ENCODE results near the gene DGKI.

The DGKI gene

DNA sequence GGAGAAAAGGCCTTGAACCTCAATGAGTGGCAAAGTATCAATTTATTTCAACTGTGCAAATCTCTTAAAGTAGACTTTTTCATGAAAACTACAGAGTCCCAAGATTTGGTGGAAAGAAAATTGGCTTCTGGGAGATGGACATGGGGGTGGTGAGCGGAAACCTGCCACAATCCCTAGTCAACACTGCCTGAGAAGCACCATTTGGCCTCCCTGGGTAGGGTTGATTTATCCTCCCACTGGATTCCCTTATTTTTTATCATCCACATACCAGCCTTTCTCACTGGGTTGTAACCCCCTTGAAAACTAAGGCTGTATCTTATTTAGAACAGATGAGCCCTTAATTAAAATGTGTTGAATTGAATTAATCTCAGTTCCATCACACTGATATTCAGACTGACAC is 401.5 kb downstream of the DGKI start:
- FAIRE-seq (no peak), DNase-seq (ENCODE audit: insufficient read length, low spot score) (no peak)

DNA sequence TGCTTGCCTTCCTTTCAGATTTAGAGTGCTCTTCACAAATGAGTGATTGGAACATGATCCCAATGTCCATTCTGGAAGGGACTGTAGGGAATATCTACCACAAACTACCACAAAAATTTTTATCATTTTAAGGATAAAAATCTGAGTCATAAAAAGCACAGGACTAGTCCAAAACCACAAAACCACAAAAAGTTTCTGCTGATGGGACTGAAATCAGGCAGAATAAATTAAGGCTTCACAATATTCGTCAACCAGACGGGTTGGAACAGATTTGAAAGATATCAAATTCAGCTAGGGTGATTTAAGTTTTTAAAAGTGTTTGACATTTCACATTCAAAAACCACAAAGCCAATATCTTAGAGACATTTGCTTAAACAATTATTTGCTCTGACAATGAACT is 403.2 kb downstream of the DGKI start:
- no peak for FAIRE-seq
- no peak for DNase-seq (ENCODE audit: insufficient read length, low spot score)

DNA sequence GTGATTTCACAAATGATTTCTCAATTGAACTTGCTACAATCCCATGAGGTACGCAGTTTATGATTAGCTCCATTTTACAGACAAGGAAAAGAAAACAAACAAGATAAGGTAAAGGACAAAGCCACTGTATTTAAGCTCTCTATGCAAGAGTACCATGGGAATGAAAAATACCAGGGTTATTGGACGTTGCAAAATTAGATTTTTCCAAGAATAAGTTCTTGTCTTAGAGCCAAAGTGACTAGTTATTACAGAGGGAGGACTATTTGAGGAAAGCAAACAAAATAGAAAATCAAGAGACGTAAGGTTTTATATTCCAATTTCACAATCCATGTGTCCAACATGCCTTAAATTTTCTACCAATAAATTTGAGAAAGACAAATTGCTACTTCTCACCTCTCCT is 405.3 kb downstream of the DGKI start:
- FAIRE-seq (no peak), DNase-seq (ENCODE audit: insufficient read length, low spot score) (no peak)

DNA sequence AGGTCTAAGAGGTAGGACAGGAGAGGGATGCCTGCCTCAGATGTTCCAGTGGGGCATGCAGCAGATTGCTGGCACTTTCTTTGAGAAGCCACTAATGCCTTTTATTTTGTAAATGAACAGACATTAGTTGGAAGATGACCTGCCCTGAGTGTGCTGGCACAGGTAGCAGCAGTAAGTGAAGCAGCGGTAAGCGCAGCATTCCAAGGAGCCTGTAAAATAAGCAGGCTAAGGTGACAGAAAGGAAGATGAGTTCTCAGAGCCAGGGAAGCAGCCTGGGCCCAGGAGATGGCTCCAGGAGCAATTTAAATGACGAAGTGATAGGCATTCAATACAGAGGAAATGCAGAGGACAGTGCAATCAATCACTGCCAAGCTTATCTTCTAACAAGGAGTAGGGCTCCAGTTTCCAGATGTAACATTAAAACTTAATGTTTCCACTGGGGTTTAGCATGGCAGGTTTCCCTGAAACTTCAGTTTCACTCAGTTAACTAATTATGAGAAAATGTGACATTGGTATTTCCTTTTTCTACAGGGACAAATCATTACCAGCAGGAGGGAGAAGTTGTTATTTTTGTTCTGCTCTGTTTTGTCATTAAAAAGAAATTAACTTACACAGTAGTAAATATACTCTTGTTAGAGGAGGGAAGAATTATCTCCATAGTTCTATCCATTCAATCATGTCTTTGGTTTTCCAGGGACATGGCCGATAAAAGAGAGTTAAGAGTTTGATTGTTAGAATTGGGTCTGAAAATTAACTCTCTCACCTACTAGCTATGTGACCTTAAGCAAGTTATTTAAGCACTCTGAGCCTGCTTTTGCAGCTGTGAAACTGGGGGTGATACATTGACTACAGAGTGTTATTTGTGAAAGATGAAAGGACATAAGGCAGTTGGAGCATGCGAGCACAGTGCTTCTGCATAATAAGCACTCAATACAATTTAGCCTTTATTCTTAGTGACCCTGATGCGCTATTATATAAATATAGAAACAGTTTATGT is 406.6 kb downstream of the DGKI start:
- DNase-seq (ENCODE audit: insufficient read length, low spot score) = no peak
- FAIRE-seq = no peak

DNA sequence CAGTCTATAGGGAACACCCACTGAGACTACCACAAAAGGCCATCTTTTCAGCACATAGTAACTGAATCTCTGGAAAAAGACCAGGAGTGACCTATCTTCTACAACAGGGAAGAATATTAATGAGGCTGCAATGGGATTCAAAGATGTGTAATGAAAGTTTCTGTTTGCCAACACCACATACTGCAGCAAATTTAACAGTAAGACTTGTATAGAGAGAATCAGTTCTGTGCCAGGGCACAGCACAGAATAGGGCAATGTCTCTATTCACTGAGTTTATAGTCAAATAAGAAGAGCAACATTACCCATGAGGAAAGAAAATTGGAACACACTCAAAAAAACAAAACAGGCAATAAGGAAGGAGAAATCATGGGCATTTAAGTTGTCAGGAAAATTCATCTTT is 411.8 kb downstream of the DGKI start:
- FAIRE-seq = no peak

DNA sequence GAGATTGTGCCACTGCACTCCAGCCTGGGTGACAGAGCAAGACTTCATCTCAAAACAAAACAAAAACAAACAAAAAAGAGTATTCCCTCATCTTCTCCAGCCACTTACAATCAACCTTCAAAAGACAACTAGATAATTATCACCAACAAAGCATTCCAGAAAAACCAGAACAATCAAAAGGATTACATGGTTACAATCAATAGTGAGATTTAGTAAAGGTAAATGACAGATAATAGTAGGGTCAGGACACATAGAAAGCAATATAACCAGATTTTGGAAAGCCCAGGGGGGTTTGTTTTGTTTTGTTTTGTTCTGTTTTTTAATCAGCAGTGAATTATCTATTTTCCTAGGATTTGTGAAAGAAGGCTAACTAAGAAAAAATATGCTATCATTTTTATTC is 412.2 kb downstream of the DGKI start:
- DNase-seq (ENCODE audit: insufficient read length, low spot score) = no peak
- no peak for FAIRE-seq

More for the DNA sequence above, 411.8 kb downstream of the DGKI start:
- DNase-seq (ENCODE audit: insufficient read length, low spot score) = no peak

DNA sequence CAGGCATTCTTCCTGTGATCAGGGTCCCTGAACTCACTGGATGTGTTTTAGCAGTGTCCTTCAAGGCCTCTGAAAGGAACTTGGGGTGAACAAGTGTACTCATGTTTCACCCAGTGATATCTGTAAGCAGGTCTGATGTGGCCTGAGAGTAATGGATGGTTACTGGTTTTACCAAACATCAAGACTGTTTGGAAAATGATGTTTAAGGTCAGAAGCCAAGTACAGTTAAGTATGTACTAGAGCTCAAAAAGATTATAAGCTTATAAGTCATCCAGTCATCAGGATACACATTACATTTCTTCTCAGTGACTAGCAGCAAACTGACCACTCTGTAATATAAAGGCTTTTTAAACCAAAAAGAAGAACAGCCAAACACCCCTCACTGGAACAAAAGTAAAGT is 423.5 kb downstream of the DGKI start:
- no peak for FAIRE-seq
- DNase-seq (ENCODE audit: insufficient read length, low spot score) = no peak

DNA sequence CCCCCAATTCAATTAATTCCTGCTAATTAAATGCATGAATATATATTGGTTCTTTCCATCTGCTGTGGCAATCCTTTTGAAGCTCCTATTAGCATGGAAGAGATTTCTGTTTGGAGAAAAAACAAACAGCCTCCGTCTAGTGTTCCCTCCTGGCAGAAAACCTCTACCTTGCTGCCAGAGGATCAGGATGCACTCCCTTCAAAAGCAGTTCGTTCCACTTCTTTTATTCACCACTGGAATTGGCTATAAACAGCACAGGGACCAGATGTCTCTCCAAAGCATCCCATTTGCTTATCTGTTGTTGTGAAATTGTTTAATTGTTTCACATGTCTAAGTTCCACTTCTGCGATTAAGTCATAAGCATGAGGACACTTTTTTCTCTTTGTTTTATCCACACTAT is 425.4 kb downstream of the DGKI start:
- DNase-seq (ENCODE audit: insufficient read length, low spot score) (no peak), FAIRE-seq (no peak)

DNA sequence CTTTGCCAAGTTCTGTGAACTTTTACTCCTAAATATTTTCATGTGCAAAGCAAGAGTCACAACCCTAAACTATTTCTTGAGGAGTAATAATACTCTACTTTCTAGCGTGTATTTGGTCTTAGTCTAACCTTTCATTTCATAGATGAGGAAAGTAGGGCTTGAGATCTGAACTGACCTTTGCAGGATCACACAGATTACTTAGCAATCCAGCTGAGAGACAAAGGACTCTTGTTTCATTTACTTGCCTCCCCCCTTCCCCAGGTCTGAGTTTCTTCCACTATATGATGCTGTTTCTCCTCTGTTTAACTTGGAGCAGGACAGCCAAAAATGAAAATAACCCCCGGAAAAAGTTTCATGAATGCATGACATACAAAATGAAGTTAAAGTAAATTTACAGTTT is 427.9 kb downstream of the DGKI start:
- no peak for DNase-seq (ENCODE audit: insufficient read length, low spot score)
- FAIRE-seq = no peak

DNA sequence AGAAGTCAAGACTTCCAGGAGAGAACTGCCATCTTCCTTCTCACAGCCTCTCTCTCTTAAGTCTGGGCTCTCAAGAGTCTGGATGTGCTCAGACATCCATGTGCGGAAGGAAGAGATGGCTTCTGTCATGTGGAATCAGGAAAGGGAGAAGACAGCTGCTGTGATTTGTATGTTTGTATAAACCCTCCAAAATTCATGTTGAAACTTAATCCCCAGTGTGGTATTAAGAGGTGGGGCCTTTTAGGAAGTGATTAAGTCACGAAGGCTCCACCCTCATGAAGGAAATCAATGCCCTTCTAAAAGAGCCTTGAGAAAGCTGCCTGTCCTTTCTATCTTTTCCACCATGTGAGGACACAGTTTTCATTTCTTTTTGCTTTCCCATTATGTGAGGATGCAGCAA is 429.3 kb downstream of the DGKI start:
- no peak for DNase-seq (ENCODE audit: insufficient read length, low spot score)
- FAIRE-seq = no peak

DNA sequence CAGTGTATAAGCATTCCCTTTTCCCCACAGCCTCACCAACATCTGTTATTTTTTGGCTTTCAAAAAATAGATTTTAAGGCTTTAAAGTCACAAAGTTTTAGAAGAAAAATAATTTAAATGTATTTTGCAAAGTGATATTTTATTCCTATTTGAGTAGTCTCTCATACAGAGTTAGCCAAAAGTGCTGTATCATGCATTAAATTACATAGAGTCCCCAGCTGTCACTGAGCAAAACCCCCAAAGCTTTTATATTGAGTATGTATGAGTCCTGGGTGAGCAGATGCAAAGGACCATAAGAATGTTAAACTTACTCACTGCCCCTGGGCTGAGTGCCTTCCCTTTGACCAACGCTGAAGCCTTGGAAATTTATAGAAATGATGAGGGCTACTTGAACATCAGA is 432.9 kb downstream of the DGKI start:
- no peak for DNase-seq (ENCODE audit: insufficient read length, low spot score)

DNA sequence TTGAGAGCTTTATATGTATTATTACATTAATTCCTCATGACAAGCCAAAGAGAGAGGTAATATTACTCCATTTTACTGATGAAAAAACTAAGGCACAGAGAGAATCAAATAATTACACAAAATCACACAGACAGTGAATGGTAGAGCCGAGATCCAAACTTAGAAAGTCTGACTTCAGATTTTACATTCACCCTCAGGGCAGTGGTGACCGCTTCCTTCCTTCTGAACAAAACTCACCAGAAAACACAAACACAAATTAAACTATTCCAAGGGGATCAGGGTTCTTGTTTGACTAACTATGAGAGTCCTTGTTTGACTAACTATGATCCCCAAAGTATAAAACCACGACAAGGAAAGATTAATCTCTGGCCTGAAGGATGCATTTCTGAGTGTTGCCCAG is 435.3 kb downstream of the DGKI start:
- FAIRE-seq (no peak), DNase-seq (ENCODE audit: insufficient read length, low spot score) (no peak)

More for the DNA sequence above, 432.9 kb downstream of the DGKI start:
- FAIRE-seq = no peak

DNA sequence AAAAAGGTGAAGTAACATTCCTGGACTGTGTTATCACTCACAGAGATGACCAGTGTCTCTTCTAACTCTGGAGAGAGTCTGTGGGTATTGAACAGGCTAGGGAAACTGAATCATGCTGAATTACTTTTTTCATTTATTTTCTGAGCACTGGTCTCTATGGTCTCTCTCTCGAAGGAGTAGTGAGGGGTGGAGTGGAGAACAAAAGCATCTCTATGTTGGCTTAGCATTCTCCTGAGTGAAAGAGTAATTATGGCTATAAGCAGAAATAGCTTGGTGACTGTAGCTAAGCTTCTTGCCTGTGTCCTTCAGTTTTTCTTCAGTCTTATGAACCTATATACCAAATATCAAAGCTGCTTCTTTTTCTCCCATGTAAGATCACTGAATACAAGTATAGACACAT is 438.6 kb downstream of the DGKI start:
- no peak for FAIRE-seq
- DNase-seq (ENCODE audit: insufficient read length, low spot score) = no peak

DNA sequence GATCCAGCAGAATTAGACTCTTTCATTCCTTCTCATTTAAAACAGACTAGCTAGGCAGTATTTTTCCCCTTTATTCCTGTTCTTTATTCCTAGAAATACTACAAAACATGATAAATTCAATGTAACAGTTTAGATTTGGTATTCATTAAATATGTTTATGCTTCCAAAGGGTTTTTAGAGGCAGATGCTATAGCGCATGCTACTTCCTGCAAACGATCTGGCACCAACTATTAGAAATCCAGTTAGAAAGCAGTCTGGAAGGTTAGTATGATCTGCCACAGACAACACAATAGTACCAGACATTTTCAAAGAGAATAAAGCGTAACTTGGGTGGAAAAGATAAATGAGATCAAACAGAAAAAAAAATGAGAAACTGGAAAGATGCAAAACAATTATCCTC is 439.7 kb downstream of the DGKI start:
- DNase-seq (ENCODE audit: insufficient read length, low spot score) = no peak
- FAIRE-seq = no peak

DNA sequence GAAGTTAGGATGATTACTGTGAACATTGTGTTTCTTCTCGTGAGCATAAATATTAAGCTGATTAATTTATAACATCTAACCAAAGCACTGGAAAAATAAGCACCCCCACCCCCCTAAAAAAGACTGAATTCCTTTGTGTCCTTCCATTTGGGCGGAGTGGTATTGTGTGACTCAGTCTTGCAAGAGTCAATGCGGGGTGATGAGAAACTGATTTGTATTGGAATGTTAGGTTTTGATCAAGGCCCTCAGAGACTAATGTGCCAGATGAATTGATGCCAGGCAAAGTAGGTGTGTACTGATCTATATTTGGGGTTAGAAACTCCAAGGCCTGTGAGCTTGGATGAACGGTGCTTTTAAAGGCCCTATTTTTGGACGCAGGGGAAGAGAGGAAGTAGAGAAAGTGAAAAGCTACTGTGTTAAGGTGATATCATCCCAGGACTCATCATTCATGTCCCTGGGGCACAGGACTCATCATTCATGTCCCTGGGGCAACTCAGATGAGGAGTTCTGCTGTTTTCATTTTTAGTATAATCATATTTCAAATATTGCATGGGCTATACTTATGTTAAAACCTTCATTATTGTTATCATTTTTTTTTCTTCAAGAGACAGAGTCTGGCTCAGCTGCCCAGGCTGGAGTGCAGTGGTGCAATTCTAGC is 442.0 kb downstream of the DGKI start:
- no peak for DNase-seq (ENCODE audit: insufficient read length, low spot score)
- no peak for FAIRE-seq

DNA sequence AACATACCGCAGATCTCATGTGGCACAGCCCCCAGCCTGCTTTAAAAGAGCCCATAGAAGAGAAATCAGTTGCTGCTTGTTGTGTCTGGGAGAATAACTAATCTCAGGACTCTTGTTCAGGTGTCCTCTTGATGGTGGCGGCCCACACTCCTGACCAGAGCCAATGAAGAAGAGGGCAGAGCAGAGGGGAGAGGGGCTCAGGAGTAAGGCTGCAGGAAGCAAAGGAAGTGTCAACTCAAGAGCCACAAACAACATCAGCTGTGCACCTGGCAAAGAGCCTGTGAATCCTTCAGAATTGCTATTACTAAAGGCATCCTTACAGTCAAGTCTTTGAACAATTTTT is 443.4 kb downstream of the DGKI start:
- DNase-seq (ENCODE audit: insufficient read length, low spot score) = no peak

DNA sequence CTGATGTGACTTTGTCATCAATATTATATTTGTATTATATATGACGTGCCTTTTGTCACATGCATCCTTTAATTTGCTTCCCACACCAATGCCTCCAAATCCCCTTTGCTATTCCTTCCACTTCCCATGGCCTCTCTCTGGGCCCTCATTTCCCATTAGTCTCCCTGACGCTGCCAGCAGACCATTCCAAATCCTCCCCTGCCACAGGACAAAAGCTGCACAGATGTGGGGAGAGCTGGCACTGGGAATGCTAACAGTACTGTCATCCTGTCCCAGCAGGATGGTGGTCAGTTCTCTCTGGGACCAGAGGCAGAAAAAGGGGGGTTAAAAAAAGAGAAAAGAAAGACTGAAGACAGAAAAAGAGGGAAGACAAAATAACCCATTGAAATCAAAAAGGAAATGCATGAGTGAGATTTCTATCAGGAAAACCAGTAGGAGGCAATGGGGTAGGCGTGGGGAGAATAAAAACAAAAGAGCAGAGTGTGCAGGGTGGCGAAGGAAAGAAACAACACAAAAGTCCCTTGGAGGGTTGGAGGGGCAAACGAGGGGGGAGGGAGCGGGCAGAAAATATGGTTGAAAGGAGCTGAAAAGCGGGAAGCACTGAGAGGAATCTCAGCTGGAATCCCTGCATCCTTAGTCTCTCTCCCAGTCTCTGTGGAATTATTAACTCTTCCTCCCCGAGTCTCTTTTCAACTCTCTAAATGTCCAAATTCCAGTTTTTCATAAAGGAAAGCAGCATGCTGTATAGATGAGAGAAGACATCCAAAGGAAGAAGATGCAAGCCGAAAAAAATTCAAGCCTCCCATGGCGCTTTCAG is 444.0 kb downstream of the DGKI start:
- no peak for DNase-seq (ENCODE audit: insufficient read length, low spot score)
- FAIRE-seq = no peak

More for the DNA sequence above, 443.4 kb downstream of the DGKI start:
- FAIRE-seq = no peak

DNA sequence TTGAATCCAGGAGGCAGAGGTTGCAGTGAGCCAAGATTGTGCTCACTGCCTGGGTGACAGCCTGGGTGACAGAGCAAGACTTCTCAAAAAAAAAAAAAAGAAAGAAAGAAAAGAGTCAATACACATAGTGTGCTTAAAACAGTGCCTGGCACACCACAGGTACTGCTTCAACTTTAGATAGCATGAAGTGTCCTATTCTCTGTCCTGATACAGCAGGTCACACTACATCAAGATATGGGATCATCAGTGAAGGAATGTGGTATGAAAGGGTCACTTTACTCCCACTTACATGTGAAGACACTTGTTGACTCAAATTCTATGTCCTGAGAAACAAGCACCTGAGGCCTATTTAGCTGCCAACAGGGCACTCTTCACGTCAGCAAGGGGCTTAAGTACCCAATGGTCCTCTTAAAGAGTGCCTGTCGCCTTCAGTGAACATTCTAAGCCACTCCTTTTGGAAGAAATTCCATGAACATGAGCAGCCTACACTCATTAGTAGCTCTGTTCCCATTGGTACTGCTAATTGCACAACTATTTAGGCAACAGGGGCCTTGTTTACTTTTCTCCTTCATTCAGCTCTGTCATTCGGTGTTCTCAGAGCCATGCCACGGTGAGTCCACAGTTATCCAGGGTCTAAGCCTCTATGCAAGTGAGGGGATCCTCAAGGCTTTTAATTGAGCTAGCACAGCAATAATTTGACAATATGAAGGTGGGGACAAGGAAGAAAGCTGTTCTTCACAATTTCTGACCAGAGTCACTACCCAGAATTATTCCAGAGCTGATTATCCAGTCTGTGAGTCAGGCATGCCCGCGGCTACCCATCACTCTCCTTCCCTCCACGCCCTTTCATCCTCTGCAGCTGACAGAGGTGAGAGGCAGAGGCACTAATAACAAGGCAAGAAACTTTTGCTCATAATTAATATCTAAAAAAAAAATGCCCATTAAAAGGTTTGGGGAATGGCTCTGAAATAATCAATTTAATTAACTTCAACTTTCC is 446.6 kb downstream of the DGKI start:
- FAIRE-seq (no peak), DNase-seq (ENCODE audit: insufficient read length, low spot score) (no peak)

DNA sequence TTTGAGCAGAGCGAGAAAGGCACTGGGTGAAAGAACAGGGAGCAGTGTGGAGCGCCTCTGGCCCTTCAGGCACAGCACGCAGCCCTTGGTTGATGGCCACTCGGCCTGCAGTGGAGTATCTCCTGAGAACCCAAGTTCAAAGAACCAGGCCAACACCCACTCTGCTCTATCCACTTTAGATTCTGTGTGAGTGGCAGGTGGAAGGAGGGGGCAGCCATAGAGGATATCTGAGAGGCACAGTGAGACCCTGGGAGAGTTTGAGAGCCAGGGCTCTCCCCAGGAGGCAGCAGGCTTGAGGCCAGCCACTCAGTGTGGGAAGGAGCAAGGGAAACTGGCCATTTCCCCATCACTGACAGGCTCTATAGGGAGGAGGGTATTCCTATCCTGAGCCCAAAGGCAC is 450.7 kb downstream of the DGKI start:
- DNase-seq (ENCODE audit: insufficient read length, low spot score) = no peak
- no peak for FAIRE-seq

DNA sequence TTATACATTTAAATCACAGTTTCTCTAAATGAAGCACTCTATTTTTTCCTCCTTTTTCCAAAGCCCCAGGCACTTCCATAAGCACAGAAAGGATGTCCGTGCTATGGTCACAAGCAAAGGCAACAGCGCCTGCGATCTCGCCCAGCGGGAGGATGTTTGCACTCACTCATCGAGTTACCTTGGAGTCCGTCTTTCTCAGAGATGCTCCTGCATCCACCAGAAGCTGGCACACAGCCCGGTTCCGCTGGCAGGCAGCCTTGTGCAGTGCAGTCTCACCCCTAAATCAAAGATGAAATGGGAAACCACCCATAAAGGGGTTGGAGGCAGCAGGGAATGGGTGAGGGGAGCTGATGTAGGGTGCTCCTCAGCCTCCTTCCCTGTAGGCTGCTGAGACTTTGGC is 451.4 kb downstream of the DGKI start:
- FAIRE-seq (no peak), DNase-seq (ENCODE audit: insufficient read length, low spot score) (no peak)
